HG02678 (cell line): ENCODE results near the gene TBKBP1.

Source experiments
- ATAC-seq: cut with Tn5 transposase; IDR thresholded peaks from one replicate; pipeline ENCODE4 v1.9.1; 2021; ENCODE audit warnings: mild to moderate bottlenecking, moderate library complexity; ENCODE audit not compliant: unreplicated experiment

Gene TBKBP1

GRCh38 chr17:47698749-47699535 lies 5.0 kb downstream of the TBKBP1 start:
- ATAC-seq: no peak

- ATAC-seq: no peak
Measured at GRCh38 chr17:47699536-47699840, 5.5 kb downstream of the TBKBP1 start.

- ATAC-seq: no peak
Measured at GRCh38 chr17:47700471-47701449, 6.8 kb downstream of the TBKBP1 start.

- no peak for ATAC-seq
Measured at GRCh38 chr17:47701608-47702007, 7.6 kb downstream of the TBKBP1 start.

- ATAC-seq: no peak
Measured at GRCh38 chr17:47702391-47702995, 8.5 kb downstream of the TBKBP1 start.

DNA sequence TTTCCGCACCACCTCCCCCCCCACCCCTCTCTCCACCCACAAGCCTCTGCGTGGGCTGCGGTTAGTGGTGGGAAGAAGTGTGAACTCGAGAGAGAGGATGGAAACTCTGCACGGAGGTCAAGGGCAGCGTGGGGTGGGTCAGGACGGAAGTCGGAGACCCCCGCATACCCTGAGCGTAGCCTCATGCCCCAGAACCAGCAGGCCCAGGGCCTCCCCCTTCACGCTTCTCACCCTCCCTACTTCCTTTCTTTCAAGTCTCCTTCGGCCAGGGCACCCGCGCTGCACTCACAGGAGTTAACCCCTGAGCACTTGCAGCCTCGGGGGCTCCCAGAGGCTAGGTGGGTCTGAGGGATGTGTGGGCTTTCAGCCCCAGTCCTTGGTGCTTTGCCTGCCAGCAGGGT lies 9.2 kb downstream of the TBKBP1 start:
- ATAC-seq: no peak

- no peak for ATAC-seq
Measured at GRCh38 chr17:47703671-47704070, 9.7 kb downstream of the TBKBP1 start.

GRCh38 chr17:47704116-47704515 lies 10.2 kb downstream of the TBKBP1 start:
- no peak for ATAC-seq

GRCh38 chr17:47704736-47705135 lies 10.8 kb downstream of the TBKBP1 start:
- ATAC-seq: no peak

GRCh38 chr17:47705536-47706530 lies 11.9 kb downstream of the TBKBP1 start:
- ATAC-seq: no peak

DNA sequence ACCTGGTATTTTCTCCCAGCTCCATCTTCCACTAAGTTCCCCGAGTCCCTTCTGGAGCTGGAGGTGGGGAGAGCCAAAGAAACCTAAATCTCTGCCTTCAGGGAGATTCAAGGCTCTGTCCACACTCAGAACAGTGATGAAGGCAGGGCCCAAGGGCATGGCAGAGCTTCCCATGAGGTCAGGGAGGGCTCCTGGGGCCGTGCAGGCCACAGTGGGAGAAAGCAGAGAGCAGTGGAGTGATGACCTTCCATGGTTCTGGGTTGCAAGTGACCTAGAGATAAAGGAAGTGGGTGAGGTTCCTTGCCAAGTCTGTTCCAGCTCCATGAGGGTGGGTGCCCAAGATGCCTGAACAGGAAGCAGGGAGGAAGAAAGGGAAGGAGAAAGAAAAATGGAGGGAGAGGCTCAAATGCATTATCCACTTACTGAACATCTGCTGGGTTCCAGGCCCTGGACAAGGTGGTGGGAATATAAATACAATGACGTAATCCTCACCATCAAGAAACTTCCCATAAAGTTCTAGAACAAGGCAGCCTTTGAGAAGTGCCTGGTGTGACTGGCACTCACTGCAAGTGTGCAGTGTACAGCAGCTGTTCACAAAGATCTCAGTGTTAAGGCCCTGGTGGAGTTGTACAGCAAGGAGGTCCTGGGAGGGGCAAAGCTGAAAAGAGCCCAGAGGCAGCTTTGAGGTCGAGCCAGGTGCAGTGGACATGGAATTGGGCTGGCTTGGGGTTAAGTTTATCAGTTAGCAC lies 13.3 kb downstream of the TBKBP1 start:
- no peak for ATAC-seq

- ATAC-seq: no peak
Measured at GRCh38 chr17:47707884-47708283, 13.9 kb downstream of the TBKBP1 start.

GRCh38 chr17:47708312-47708863 lies 14.4 kb downstream of the TBKBP1 start:
- no peak for ATAC-seq

DNA sequence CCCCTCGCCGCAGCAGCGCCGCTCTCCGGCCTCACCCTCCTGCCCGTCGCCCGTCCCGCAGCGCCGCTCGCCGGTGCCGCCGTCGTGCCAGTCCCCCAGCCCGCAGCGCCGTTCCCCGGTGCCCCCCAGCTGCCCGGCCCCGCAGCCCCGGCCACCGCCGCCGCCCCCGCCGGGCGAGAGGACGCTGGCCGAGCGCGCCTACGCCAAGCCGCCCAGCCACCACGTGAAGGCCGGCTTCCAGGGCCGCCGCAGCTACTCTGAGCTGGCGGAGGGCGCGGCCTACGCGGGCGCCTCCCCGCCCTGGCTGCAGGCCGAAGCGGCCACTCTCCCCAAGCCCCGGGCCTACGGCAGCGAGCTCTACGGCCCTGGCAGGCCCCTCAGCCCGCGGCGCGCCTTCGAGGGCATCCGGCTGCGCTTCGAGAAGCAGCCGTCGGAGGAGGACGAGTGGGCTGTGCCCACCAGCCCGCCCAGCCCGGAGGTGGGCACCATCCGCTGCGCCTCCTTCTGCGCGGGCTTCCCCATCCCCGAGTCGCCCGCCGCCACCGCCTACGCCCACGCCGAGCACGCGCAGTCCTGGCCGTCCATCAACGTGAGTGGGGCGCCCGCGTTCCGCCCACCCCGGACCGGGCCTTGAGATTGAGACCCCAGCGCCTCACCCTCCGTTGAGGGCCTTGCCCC lies 15.0 kb downstream of the TBKBP1 start:
- no peak for ATAC-seq

- ATAC-seq: no peak
Measured at GRCh38 chr17:47709594-47709993, 15.6 kb downstream of the TBKBP1 start.

DNA sequence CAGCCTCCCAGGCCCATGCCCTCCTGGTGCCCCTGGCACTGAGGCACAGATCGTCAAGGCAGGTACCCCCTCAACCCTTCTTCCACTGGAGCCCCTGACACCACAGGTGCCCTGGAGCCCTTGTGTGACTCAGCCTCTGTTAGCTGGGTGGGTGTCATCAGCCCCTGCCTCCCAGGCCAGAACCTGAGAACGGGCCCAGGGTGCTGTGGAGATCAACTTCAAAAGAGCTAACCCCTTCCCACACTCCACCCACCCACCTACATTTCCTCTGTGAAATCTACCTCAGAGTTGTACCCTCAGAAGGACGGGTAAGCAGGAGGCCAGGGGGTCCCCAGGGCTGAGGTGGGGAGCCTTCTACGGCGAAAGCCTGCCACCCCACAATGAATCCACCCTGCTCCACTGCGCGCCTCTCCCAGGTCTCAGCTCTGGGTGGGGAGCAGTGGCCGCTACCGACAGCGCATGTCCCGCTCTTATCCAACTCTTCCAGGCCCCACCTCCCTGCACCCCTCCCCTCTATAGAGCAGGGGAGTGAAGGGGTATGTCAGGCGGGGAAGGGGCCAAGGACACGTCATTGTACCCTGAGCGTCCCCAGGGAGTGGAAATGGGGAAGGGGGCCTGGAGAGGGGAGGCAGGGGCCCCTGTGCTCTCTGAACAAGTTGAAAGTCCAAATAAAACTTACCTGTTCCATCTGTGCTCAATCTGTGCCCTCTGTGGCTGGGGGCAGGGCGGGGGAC lies 17.6 kb downstream of the TBKBP1 start:
- ATAC-seq: no peak

GRCh38 chr17:47712330-47713023 lies 18.5 kb downstream of the TBKBP1 start:
- ATAC-seq: no peak
